Gastroesophageal sphincter (tissue), 4 donors: Measurements from ENCODE around the gene DMAP1. TPM values are rescaled to one million over a fixed set of nuclear protein-coding genes. Genes with fewer than 3 reads are reported as not detected.

Experiments used
- ATAC-seq: fragments of 150-250 bp; one replicate; pipeline ENCODE4 v1.9.1; 2016; ENCODE audit warnings: mild to moderate bottlenecking, moderate library complexity
- H3K27ac ChIP-seq, 4 donors: fragments of 200-600 bp; sonication (generic) in 3 of 4; 1 replicate in 3 of 4; 2 replicates in 1 of 4; pipeline ENCODE4 v1.5.1; 2016 to 2019
- H3K27me3 ChIP-seq: fragments of 200-600 bp; sonication (generic); one replicate; pipeline ENCODE4 v1.5.1; 2019
- H3K36me3 ChIP-seq, 2 donors: fragments of 200-600 bp; sonication (generic); one replicate each; pipeline ENCODE4 v1.5.1; 2019; ENCODE audit warnings: control low read depth in 1 of 2
- H3K4me1 ChIP-seq, 3 donors: fragments of 200-600 bp; sonication (generic); 1 replicate in 2 of 3; 2 replicates in 1 of 3; pipeline ENCODE4 v1.5.1; 2016 to 2019; ENCODE audit warnings: control low read depth in 2 of 3
- H3K4me3 ChIP-seq, 2 donors: fragments of 200-600 bp; sonication (generic); one replicate each; pipeline ENCODE4 v1.5.1; 2019; ENCODE audit warnings: mild to moderate bottlenecking in 1 of 2, moderate library complexity in 1 of 2
- H3K9me3 ChIP-seq, 3 donors: fragments of 200-600 bp; sonication (generic); one replicate each; pipeline ENCODE4 v1.5.1; 2017 to 2019; ENCODE audit warnings: control low read depth in 2 of 3
- CTCF ChIP-seq, 4 experiments: fragments of 200-600 bp in 2 of 4; fragments of 450-650 bp in 2 of 4; sonication (generic) in 1 of 4; IDR thresholded peaks; one replicate each; pipeline ENCODE4 v1.5.1; 2017 to 2019; ENCODE audit warnings: antibody characterized with exemption in 4 of 4, mild to moderate bottlenecking in 2 of 4, moderate library complexity in 2 of 4
- EP300 ChIP-seq: sonication (generic); formaldehyde crosslinking; IDR thresholded peaks from one replicate; pipeline ENCODE4 v1.6.1; 2017; ENCODE audit warnings: antibody characterized with exemption, mild to moderate bottlenecking
- POLR2A ChIP-seq, 2 donors: fragments of 450-650 bp; IDR thresholded peaks; one replicate each; pipeline ENCODE4 v1.6.1; 2017; ENCODE audit warnings: antibody characterized with exemption in 2 of 2, mild to moderate bottlenecking in 2 of 2, moderate library complexity in 1 of 2
- POLR2AphosphoS5 ChIP-seq: sonication (generic); formaldehyde crosslinking; IDR thresholded peaks from one replicate; pipeline ENCODE4 v1.6.1; 2017; ENCODE audit warnings: antibody characterized with exemption
- WGBS, 2 donors: methylation state at CpG; one replicate each; pipeline ENCODE4 v1.1.5; 2018; ENCODE audit warnings: low coverage in 1 of 2; 5-methylcytosine and 5-hydroxymethylcytosine counted together
- total RNA-seq, 4 donors: library from RNA; depleted of rRNA; stranded (reverse); fragments of >200 nt; gene quantifications; one replicate each; pipeline ENCODE4 v1.1.0, GENCODE V29; 2016

Gene DMAP1
- total RNA-seq, 4 donors from 2014 or later = 28.0 to 37.1 (median 33.7) TPM

- H3K4me3 ChIP-seq = no peak overlapping the region
- H3K27me3 ChIP-seq = no peaks in the 10 kb centered on the region
- 90% methylated on average over 4 of the region's 23 CpGs; no CpG with 5 or more reads in 1 of the 2 donors for WGBS, 2 donors
- H3K36me3 ChIP-seq = peaks cover 0 to 45% of the 10 kb centered on the region in 2 donors
- no peak for ATAC-seq
- no peak overlapping the region for H3K27ac ChIP-seq
- H3K4me1 ChIP-seq = no peaks in the 10 kb centered on the region
- no peaks in the 10 kb centered on the region for H3K9me3 ChIP-seq
- no peak for TF ChIP-seq POLR2AphosphoS5
These were observed 38.9 kb downstream of the DMAP1 start for GRCh38 chr1:44251989-44252671.

- WGBS, 2 donors = 97 to 98% methylated on average over 4 of the region's 4 CpGs
- Histone ChIP-seq H3K27ac (no peak overlapping the region), H3K27me3 (no peaks in the 10 kb centered on the region), H3K4me3 (no peak overlapping the region), H3K9me3 (no peaks in the 10 kb centered on the region), H3K36me3 (peaks cover 0 to 41% of the 10 kb centered on the region in 2 donors), H3K4me1 (no peaks in the 10 kb centered on the region)
- TF ChIP-seq EP300 = no peak
- TF ChIP-seq POLR2A (IDR thresholded peaks at IDR 0.05) = no peak
- no peak for TF ChIP-seq POLR2AphosphoS5
- TF ChIP-seq CTCF (IDR thresholded peaks at IDR 0.05) = no peak
- no peak for ATAC-seq
These were observed 41.2 kb downstream of the DMAP1 start for GRCh38 chr1:44254392-44254910.

GRCh38 chr1:44256762-44257554 is 43.7 kb downstream of the DMAP1 start:
- ATAC-seq = no peak
- no peak for TF ChIP-seq POLR2AphosphoS5
- no peak for TF ChIP-seq POLR2A (IDR thresholded peaks at IDR 0.05)
- no peak for TF ChIP-seq CTCF (IDR thresholded peaks at IDR 0.05)
- Histone ChIP-seq H3K4me1 (no peaks in the 10 kb centered on the region), H3K27me3 (no peaks in the 10 kb centered on the region), H3K4me3 (no peak overlapping the region), H3K27ac (no peak overlapping the region), H3K36me3 (peaks cover 0 to 26% of the 10 kb centered on the region in 2 donors), H3K9me3 (no peaks in the 10 kb centered on the region)
- WGBS, 2 donors = 82 to 85% methylated on average over 5 to 8 of the region's 10 CpGs

GRCh38 chr1:44259090-44259489 is 45.8 kb downstream of the DMAP1 start:
- no peak for ATAC-seq
- Histone ChIP-seq H3K9me3 (no peaks in the 10 kb centered on the region), H3K27ac (no peak overlapping the region), H3K4me1 (no peaks in the 10 kb centered on the region), H3K36me3 (peaks cover 0 to 20% of the 10 kb centered on the region in 2 donors), H3K27me3 (no peaks in the 10 kb centered on the region), H3K4me3 (no peak overlapping the region)
- TF ChIP-seq CTCF (IDR thresholded peaks at IDR 0.05) (no peak), POLR2A (IDR thresholded peaks at IDR 0.05) (no peak), POLR2AphosphoS5 (no peak), EP300 (no peak)
- WGBS, 2 donors = 83% methylated on average over 2 of the region's 2 CpGs

- WGBS, 2 donors = 82 to 88% methylated on average over 2 of the region's 4 CpGs
These were observed 47.5 kb downstream of the DMAP1 start for GRCh38 chr1:44260792-44261170.

More at GRCh38 chr1:44260792-44261170, 47.5 kb downstream of the DMAP1 start:
- TF ChIP-seq CTCF (IDR thresholded peaks at IDR 0.05) (no peak), POLR2A (IDR thresholded peaks at IDR 0.05) (no peak), EP300 (no peak), POLR2AphosphoS5 (no peak)
- Histone ChIP-seq H3K4me3 (no peak overlapping the region), H3K9me3 (no peaks in the 10 kb centered on the region), H3K4me1 (no peaks in the 10 kb centered on the region), H3K27me3 (no peaks in the 10 kb centered on the region), H3K27ac (no peak overlapping the region), H3K36me3 (peaks cover 0 to 20% of the 10 kb centered on the region in 2 donors)
- no peak for ATAC-seq
